Transverse colon (tissue), 4 donors: Measurements from ENCODE around the gene NEU1. TPM values are rescaled to one million over a fixed set of nuclear protein-coding genes. Genes with fewer than 3 reads are reported as not detected.

Experiments
- DNase-seq: peaks from one replicate; pipeline ENCODE4 v3.0.0-alpha.2; 2019
- H3K27ac ChIP-seq, 4 donors: fragments of 200-600 bp; sonication (generic); 2 replicates each; pipeline ENCODE4 v1.5.1; 2016 to 2018; ENCODE audit warnings: inconsistent platforms in 4 of 4
- H3K27me3 ChIP-seq: fragments of 200-600 bp; sonication (generic); 2 replicates; pipeline ENCODE4 v1.5.1; 2017; ENCODE audit warnings: inconsistent platforms
- H3K36me3 ChIP-seq, 4 donors: fragments of 200-600 bp; sonication (generic); 2 replicates each; pipeline ENCODE4 v1.5.1; 2017 to 2019; ENCODE audit warnings: inconsistent platforms in 4 of 4
- H3K4me1 ChIP-seq, 4 donors: fragments of 200-600 bp; sonication (generic); 2 replicates each; pipeline ENCODE4 v1.5.1; 2017 to 2020; ENCODE audit warnings: inconsistent platforms in 4 of 4
- H3K4me3 ChIP-seq, 4 donors: fragments of 200-600 bp; sonication (generic); 1 replicate in 1 of 4; 2 replicates in 3 of 4; pipeline versions ENCODE4 v1.5.1 to v1.6.1; 2017 to 2019; ENCODE audit warnings: inconsistent platforms in 4 of 4
- H3K9me3 ChIP-seq, 2 donors: fragments of 200-600 bp; sonication (generic); 2 replicates each; pipeline ENCODE4 v1.5.1; 2017 to 2019; ENCODE audit warnings: inconsistent platforms in 2 of 2
- EP300 ChIP-seq: sonication (generic); formaldehyde crosslinking; IDR thresholded peaks from one replicate; pipeline ENCODE4 v1.6.1; 2017; ENCODE audit warnings: antibody characterized with exemption, low read depth
- POLR2A ChIP-seq: fragments of 450-650 bp; IDR thresholded peaks from one replicate; pipeline ENCODE4 v1.6.1; 2016; ENCODE audit warnings: antibody characterized with exemption, mild to moderate bottlenecking, moderate library complexity
- POLR2AphosphoS5 ChIP-seq, 3 donors: sonication (generic); formaldehyde crosslinking; IDR thresholded peaks; one replicate each; pipeline ENCODE4 v1.6.1; 2016; ENCODE audit warnings: antibody characterized with exemption in 3 of 3
- WGBS, 2 donors: methylation state at CpG; one replicate each; pipeline ENCODE4 v1.1.5; 2018; ENCODE audit warnings: low coverage in 1 of 2; 5-methylcytosine and 5-hydroxymethylcytosine counted together
- in situ Hi-C, 4 donors: fragments of 200-750 bp; cut with MboI; loops; one replicate each; pipeline versions ENCODE4 v1.15.0 to v1.15.1; 2017; ENCODE audit warnings: low sequenced_read_pairs in 3 of 4, low pct_ligation_motif_present in 1 of 4, low pct_unique_long_range_greater_than_20kb in 1 of 4
- intact Hi-C: fragments of 100-400 bp; cut with DNase I; formaldehyde crosslinking; loops from one replicate; pipeline ENCODE4 v1.15.1; 2023; ENCODE audit warnings: low total_unique reads
- total RNA-seq, 4 donors: library from RNA; depleted of rRNA; stranded (reverse); fragments of >200 nt; gene quantifications; one replicate each; pipeline ENCODE4 v1.1.0, GENCODE V29; 2016
- TF ChIP-seq, protein P1 (sequence below), 5 experiments: fragments of 200-600 bp in 3 of 5; fragments of 450-650 bp in 2 of 5; sonication (generic) in 3 of 5; IDR thresholded peaks; 1 replicate in 2 of 5; 2 replicates in 3 of 5; pipeline ENCODE4 v1.5.1; 2016 to 2017; ENCODE audit warnings: antibody characterized with exemption in 5 of 5, inconsistent platforms in 3 of 5, mild to moderate bottlenecking in 2 of 5, moderate library complexity in 1 of 5

NEU1 gene
- total RNA-seq, 4 donors from 2014 or later = 21.1 to 88.7 (median 65.4) TPM

DNA sequence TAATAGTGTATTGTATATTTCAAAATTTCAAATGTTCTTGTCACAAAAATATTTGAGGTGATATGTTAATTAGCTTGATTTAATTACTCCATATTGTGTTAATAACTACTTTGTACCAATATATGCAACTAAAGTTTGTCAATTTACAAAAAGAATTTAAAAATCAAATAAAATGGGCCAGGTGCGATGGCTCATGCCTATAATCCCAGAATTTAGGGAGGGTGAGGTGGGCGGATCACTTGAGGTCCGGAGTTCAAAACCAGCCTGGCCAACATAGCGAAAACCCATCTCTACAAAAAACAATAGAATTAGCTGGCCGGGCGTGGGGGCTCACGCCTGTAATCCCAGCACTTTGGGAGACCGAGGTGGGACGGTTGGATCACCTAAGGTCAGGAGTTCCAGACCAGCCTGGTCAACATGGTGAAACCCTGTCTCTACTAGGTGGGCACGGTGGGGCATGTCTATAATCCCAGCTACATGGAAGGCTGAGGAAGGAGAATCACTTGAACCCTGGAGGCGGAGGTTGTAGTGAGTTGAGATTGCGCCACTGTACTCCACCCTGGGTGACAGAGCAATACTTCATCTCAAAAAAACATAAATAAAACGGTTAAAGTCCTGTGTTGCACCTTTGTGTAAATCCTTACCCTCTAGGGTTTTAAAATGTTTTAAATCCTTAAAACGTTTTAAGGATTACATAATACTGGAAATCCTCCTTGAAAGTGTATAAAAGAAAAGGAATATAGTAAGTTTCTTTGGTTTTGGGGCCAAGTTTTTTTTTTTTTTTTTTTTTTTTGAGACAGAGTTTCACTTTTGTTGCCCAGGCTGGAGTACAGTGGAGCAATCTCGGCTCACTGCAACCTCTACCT lies 31.0 kb downstream of the NEU1 start:
- in situ Hi-C loops (no loop called here), intact Hi-C loops (loop anchor here (5.0 to 10.0 kb wide), 2 partner anchors 104 to 147 kb away; partner anchors contain the start of genes DDAH2 and LY6G5C)
- Histone ChIP-seq H3K36me3 (no peaks in the 10 kb centered on the region), H3K4me3 (peak overlapping the region in 2 of 4 donors; percentile 53 to 74), H3K9me3 (no peaks in the 10 kb centered on the region), H3K4me1 (peaks cover 23 to 52% (median 40%) of the 10 kb centered on the region in 4 donors), H3K27me3 (no peaks in the 10 kb centered on the region), H3K27ac (peak overlapping the region; percentile 93 to 99 (median 97))
- WGBS, 2 donors = 60 to 75% methylated on average over 7 to 15 of the region's 15 CpGs
- TF ChIP-seq, protein P1, sequence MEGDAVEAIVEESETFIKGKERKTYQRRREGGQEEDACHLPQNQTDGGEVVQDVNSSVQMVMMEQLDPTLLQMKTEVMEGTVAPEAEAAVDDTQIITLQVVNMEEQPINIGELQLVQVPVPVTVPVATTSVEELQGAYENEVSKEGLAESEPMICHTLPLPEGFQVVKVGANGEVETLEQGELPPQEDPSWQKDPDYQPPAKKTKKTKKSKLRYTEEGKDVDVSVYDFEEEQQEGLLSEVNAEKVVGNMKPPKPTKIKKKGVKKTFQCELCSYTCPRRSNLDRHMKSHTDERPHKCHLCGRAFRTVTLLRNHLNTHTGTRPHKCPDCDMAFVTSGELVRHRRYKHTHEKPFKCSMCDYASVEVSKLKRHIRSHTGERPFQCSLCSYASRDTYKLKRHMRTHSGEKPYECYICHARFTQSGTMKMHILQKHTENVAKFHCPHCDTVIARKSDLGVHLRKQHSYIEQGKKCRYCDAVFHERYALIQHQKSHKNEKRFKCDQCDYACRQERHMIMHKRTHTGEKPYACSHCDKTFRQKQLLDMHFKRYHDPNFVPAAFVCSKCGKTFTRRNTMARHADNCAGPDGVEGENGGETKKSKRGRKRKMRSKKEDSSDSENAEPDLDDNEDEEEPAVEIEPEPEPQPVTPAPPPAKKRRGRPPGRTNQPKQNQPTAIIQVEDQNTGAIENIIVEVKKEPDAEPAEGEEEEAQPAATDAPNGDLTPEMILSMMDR (IDR thresholded peaks at IDR 0.05) = no peak
- TF ChIP-seq EP300 (no peak), POLR2A (no peak), POLR2AphosphoS5 (IDR thresholded peaks at IDR 0.05) (peak in 2 of 3 donors; percentile 34 to 36)
- no peak for DNase-seq

DNA sequence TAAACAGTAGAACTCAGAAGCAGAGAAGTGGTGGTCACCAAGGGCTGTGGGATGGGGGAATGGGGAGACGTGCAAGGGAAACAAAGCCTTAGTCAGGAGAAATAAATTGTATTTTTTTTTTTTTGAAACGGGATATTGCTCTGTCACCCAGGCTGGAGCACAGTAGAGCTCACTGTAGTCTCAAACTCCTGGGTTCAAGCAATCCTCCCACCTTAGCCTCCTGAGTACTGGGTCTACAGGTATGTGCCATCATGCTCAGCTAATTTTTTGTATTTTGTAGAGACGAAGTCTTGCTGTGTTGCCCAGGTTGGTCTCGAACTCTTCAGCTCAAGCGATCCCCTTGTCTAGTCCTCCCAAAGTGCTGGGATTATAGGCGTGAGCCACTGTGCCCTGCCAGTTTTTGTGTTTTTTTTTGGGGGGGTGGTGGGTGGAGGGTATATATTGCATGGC lies 31.7 kb downstream of the NEU1 start:
- peak overlapping the region; percentile 93 to 99 (median 97) for H3K27ac ChIP-seq
- in situ Hi-C loops = no loop called here
- TF ChIP-seq POLR2AphosphoS5 (IDR thresholded peaks at IDR 0.05) = peak in 2 of 3 donors; percentile 30 to 53
- TF ChIP-seq, protein P1 (IDR thresholded peaks at IDR 0.05) = no peak
- no peaks in the 10 kb centered on the region for H3K36me3 ChIP-seq
- H3K9me3 ChIP-seq = no peaks in the 10 kb centered on the region
- no peak for DNase-seq
- intact Hi-C loops = loop anchor here (5.0 to 10.0 kb wide), 2 partner anchors 104 to 146 kb away; partner anchors contain the start of genes DDAH2 and LY6G5C
- WGBS, 2 donors = 34 to 51% methylated on average over 4 to 6 of the region's 6 CpGs
- H3K4me1 ChIP-seq = peaks cover 23 to 52% (median 40%) of the 10 kb centered on the region in 4 donors
- peak overlapping the region; percentile 50 to 74 (median 54) for H3K4me3 ChIP-seq
- no peaks in the 10 kb centered on the region for H3K27me3 ChIP-seq

DNA sequence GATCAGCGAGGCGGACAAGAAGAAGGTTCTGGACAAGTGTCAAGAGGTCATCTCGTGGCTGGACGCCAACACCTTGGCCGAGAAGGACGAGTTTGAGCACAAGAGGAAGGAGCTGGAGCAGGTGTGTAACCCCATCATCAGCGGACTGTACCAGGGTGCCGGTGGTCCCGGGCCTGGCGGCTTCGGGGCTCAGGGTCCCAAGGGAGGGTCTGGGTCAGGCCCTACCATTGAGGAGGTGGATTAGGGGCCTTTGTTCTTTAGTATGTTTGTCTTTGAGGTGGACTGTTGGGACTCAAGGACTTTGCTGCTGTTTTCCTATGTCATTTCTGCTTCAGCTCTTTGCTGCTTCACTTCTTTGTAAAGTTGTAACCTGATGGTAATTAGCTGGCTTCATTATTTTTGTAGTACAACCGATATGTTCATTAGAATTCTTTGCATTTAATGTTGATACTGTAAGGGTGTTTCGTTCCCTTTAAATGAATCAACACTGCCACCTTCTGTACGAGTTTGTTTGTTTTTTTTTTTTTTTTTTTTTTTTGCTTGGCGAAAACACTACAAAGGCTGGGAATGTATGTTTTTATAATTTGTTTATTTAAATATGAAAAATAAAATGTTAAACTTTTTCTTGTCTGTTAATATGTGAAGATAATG lies 32.9 kb downstream of the NEU1 start:
- Histone ChIP-seq H3K27me3 (no peaks in the 10 kb centered on the region), H3K4me3 (peak overlapping the region; percentile 50 to 84 (median 64)), H3K9me3 (no peaks in the 10 kb centered on the region), H3K36me3 (no peaks in the 10 kb centered on the region), H3K27ac (peak overlapping the region; percentile 93 to 99 (median 97)), H3K4me1 (peaks cover 26 to 57% (median 43%) of the 10 kb centered on the region in 4 donors)
- intact Hi-C loops (loop anchor here (5.0 to 10.0 kb wide), 2 partner anchors 102 to 145 kb away; partner anchors contain the start of genes DDAH2 and LY6G5C), in situ Hi-C loops (loop anchor here in 1 of 4 donors (10.0 kb wide), 1 partner anchor 95 kb away; the partner anchor contains the start of gene CLIC1)
- TF ChIP-seq, protein P1 (IDR thresholded peaks at IDR 0.05) = peak; percentile 24 to 64 (median 47)
- TF ChIP-seq EP300 (no peak), POLR2AphosphoS5 (IDR thresholded peaks at IDR 0.05) (peak in 2 of 3 donors; percentile 59 to 71), POLR2A (no peak)
- DNase-seq = no peak
- WGBS, 2 donors = 0% methylated on average over 5 to 11 of the region's 15 CpGs
